GM13977 (cell line): Measurements from ENCODE around the gene CCDC68.

Experiments
- DNase-seq: peaks from one replicate; pipeline ENCODE4 v3.0.0; 2012; ENCODE audit warnings: low spot score
- CTCF ChIP-seq: IDR thresholded peaks from 2 replicates; pipeline ENCODE4 v1.5.1; 2012; ENCODE audit warnings: mild to moderate bottlenecking, control low read depth; ENCODE audit not compliant: insufficient read depth; ENCODE audit errors: extremely low read depth, missing control alignments
- in situ Hi-C: fragments of 300-500 bp; cut with MboI; formaldehyde crosslinking; loops from one replicate; pipeline ENCODE4 v1.12.0; 2022; ENCODE audit warnings: low sequenced_read_pairs, low pct_unique_long_range_greater_than_20kb, mixed read lengths, inconsistent platforms; ENCODE audit not compliant: unreplicated experiment

CCDC68 gene

GRCh38 chr18:54956506-54956905, 2.8 kb downstream of the CCDC68 start:
- no peak for DNase-seq
- no peak for TF ChIP-seq CTCF
- in situ Hi-C loops: no loop called here

DNA sequence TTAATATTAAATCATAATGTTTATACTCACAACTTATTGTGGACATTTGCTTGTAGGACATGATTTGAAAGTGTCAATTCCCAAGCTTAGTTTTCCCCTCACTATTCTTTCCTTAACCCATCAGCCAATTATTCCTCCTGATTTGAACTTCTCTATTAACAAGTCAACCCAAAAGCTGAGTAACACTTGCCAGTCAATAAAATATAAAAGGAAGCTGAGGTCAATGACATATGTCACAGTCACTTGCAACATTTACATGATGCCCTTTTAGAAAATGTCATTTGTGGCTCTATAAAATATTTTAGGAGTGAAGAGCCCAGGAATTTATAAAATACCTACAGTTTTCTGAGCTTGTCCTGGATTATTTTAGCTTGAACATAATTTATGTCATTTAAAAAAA, 7.2 kb downstream of the CCDC68 start:
- no peak for TF ChIP-seq CTCF
- no peak for DNase-seq
- in situ Hi-C loops: no loop called here

DNA sequence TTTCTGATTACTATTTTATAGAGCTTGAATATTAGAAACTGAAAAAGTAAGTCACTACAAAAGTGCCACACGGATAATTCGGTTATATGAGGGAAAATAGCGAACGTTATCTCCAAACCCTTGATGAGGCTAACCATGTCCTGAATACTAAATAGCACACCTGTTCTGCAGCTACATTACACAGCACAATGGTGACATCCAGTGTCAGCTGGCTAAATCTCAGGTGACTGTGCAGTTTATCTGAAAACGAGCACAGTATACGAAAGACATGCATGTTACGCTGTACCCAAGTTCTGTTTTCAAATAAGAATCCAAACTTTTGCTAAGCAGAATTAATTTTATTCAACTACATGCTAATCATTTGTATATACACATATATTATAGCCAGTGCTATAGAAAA, 9.0 kb downstream of the CCDC68 start:
- no peak for TF ChIP-seq CTCF
- no peak for DNase-seq
- in situ Hi-C loops: no loop called here

DNA sequence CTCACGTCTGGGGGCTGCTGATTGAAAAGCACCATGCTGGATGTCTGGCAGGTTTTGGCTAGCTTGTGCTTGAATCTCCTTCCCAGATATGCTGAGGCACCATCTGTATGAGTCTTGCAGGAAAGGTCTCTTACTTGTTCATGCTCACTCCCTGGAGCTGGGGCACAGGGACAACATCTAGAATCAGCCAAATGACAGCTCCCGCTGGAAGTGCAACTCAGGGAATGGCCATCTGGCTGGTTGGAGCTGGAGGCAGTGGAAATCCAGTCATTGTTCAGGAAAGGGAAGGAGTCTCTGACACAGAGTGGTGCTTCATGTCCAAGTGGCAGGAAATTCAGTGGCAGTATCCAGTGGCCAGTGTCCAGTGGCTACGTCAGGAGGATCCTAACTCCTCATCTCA, 9.7 kb downstream of the CCDC68 start:
- DNase-seq: no peak
- in situ Hi-C loops: no loop called here
- no peak for TF ChIP-seq CTCF

DNA sequence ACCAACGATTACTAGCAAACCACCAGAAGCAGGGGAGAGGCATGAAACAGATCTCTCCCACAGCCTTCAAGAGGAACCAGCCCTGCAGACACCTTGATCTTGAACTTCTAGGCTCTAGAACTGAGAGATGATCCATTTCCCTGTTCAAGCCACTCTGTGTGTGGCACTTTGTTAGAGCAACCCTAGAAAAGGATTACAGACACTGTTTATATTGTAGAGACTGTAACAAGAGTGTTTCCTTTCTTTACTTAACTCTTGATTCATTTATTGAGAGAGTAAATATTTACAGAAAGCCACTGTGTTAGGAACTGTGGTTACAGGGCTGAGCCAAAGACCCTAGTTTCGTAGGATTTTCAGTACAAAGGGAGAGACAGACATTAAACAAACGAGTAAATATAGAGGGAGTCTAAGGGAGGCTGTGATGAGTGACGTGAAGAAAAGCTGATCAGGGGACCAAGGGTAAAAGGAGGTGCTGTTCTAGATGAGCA, 10.9 kb downstream of the CCDC68 start:
- TF ChIP-seq CTCF: no peak
- no peak for DNase-seq
- in situ Hi-C loops: no loop called here

- no peak for TF ChIP-seq CTCF
- no peak for DNase-seq
- in situ Hi-C loops: no loop called here
These were observed 12.2 kb downstream of the CCDC68 start for GRCh38 chr18:54947091-54947490.

DNA sequence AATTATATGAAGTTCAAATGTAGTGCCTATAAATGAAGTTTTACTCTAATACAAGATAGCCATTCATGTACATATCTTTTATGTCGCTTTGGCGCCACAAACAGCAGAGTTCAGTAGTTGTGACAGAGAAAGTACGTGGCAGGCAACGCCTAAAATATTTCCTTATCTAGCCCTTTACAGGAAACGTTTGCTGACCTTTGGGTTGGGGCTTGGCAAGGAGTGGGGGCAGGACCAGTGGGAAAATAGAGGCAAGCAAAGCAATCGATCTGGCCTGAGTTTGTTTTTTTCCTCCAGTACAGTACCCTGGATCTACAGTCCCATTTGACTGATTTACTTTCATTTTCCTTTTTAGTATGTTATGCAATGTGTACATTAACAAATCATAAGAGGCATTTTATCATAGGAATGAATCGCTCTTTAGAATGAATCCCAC, 13.1 kb downstream of the CCDC68 start:
- in situ Hi-C loops: no loop called here
- no peak for TF ChIP-seq CTCF

More for the DNA sequence above, 13.1 kb downstream of the CCDC68 start:
- DNase-seq: peak; percentile 40
